Right lobe of liver (tissue), 4 donors: Measurements from ENCODE around the gene POLR1D.

Experiments
- CTCF ChIP-seq, 4 donors: fragments of 200-600 bp in 3 of 4; fragments of 450-650 bp in 1 of 4; IDR thresholded peaks; one replicate each; pipeline versions ENCODE4 v1.5.1 to v1.8.0; 2016 to 2022; ENCODE audit warnings: antibody characterized with exemption in 4 of 4, mild to moderate bottlenecking in 2 of 4
- POLR2A ChIP-seq: fragments of 450-650 bp; IDR thresholded peaks from one replicate; pipeline ENCODE4 v1.6.1; 2017; ENCODE audit warnings: antibody characterized with exemption, mild to moderate bottlenecking
- donor health status: DM: no; HTN: no; CAD: no.
- donor health status: DM: no; HTN: no; CAD: no.
- donor health status: DM: no; HTN: yes; CAD: no.

GRCh38 chr13:27667946-27668345 is 46.3 kb downstream of the POLR1D start:
- TF ChIP-seq POLR2A (no peak), CTCF (IDR thresholded peaks at IDR 0.05) (no peak)
